NOMO-1 (cell line): Measurements from ENCODE around the gene PLAGL2.

ENCODE experiments used
- DNase-seq, 2 experiments: peaks; one replicate each; lab custom pipeline; 2025; ENCODE audit not compliant: unreplicated experiment in 2 of 2; lab: John Stamatoyannopoulos, UW

The PLAGL2 gene

GRCh38 chr20:32153771-32154170 lies 53.8 kb downstream of the PLAGL2 start:
- DNase-seq, result no peak

- DNase-seq, result no peak
Observed at GRCh38 chr20:32153156-32153665, 54.3 kb downstream of the PLAGL2 start.

GRCh38 chr20:32152421-32153155 lies 55.0 kb downstream of the PLAGL2 start:
- DNase-seq, result no peak

GRCh38 chr20:32150291-32150848 lies 57.2 kb downstream of the PLAGL2 start:
- DNase-seq, result no peak

GRCh38 chr20:32149566-32150170 lies 57.9 kb downstream of the PLAGL2 start:
- DNase-seq, result no peak

GRCh38 chr20:32144898-32145662 lies 62.5 kb downstream of the PLAGL2 start:
- no peak for DNase-seq

- no peak for DNase-seq
Observed at GRCh38 chr20:32142991-32143390, 64.6 kb downstream of the PLAGL2 start.
